Loucy (cell line): ENCODE measurements around the gene ANO7.

Source experiments
- H2AFZ ChIP-seq: fragments of 200-600 bp; sonication (generic); 2 replicates; pipeline ENCODE4 v1.6.0; 2016; ENCODE audit warnings: antibody characterized with exemption, mild to moderate bottlenecking, low read length, moderate library complexity
- H3F3A ChIP-seq: fragments of 200-600 bp; 2 replicates; pipeline ENCODE4 v1.6.0; 2016; ENCODE audit warnings: antibody characterized with exemption, low read depth, mild to moderate bottlenecking
- H3K27me3 ChIP-seq: fragments of 200-600 bp; sonication (generic); 2 replicates; pipeline ENCODE4 v1.6.1; 2014; ENCODE audit warnings: low read length, mild to moderate bottlenecking; ENCODE audit not compliant: insufficient read depth, poor library complexity, severe bottlenecking
- H3K36me3 ChIP-seq: fragments of 200-600 bp; sonication (generic); 2 replicates; pipeline ENCODE4 v1.6.1; 2016; ENCODE audit warnings: low read length; ENCODE audit not compliant: insufficient read depth
- H3K4me1 ChIP-seq: fragments of 200-600 bp; sonication (generic); 2 replicates; pipeline ENCODE4 v1.5.1; 2014; ENCODE audit warnings: low read length, mild to moderate bottlenecking; ENCODE audit not compliant: insufficient read depth, poor library complexity, severe bottlenecking
- H3K4me2 ChIP-seq: fragments of 200-600 bp; sonication (generic); 2 replicates; pipeline ENCODE4 v1.6.0; 2014; ENCODE audit warnings: antibody characterized with exemption, low read length, low read depth, mild to moderate bottlenecking; ENCODE audit not compliant: poor library complexity, severe bottlenecking
- H3K4me3 ChIP-seq: fragments of 200-600 bp; sonication (generic); 2 replicates; pipeline ENCODE4 v1.5.1; 2014; ENCODE audit warnings: low read length, mild to moderate bottlenecking, mixed read lengths; ENCODE audit not compliant: poor library complexity, severe bottlenecking
- H3K79me2 ChIP-seq: fragments of 200-600 bp; sonication (generic); 2 replicates; pipeline ENCODE4 v1.6.1; 2014; ENCODE audit warnings: low read length; ENCODE audit not compliant: insufficient read depth
- H3K9ac ChIP-seq: fragments of 200-600 bp; sonication (generic); 2 replicates; pipeline ENCODE4 v1.6.0; 2014; ENCODE audit warnings: mild to moderate bottlenecking, low read depth, low read length, moderate library complexity; ENCODE audit not compliant: poor library complexity, severe bottlenecking
- H3K9me2 ChIP-seq: fragments of 200-600 bp; sonication (generic); replicated peaks from 2 replicates; pipeline ENCODE4 v1.6.1; 2016; ENCODE audit warnings: low read depth, low read length, mixed read lengths
- H3K9me3 ChIP-seq: fragments of 200-600 bp; sonication (generic); 2 replicates; pipeline ENCODE4 v1.6.1; 2014; ENCODE audit warnings: mild to moderate bottlenecking, antibody characterized with exemption, low read length, low read depth; ENCODE audit not compliant: insufficient read depth
- H4K20me1 ChIP-seq: fragments of 200-600 bp; sonication (generic); 2 replicates; pipeline ENCODE4 v1.6.0; 2014; ENCODE audit warnings: antibody characterized with exemption, low read length, mild to moderate bottlenecking; ENCODE audit not compliant: insufficient read depth, poor library complexity, severe bottlenecking
- EZH2phosphoT487 ChIP-seq: fragments of 200-600 bp; IDR thresholded peaks from 2 replicates; pipeline ENCODE4 v1.6.1; 2018; ENCODE audit warnings: antibody characterized with exemption, mild to moderate bottlenecking, moderate library complexity, borderline replicate concordance
- TF ChIP-seq, protein P1 (sequence below): fragments of 200-600 bp; sonication (generic); conservative IDR thresholded peaks from 2 replicates; pipeline ENCODE4 v1.5.1; 2014; ENCODE audit warnings: mild to moderate bottlenecking, antibody characterized with exemption, low read length

ANO7 gene

DNA sequence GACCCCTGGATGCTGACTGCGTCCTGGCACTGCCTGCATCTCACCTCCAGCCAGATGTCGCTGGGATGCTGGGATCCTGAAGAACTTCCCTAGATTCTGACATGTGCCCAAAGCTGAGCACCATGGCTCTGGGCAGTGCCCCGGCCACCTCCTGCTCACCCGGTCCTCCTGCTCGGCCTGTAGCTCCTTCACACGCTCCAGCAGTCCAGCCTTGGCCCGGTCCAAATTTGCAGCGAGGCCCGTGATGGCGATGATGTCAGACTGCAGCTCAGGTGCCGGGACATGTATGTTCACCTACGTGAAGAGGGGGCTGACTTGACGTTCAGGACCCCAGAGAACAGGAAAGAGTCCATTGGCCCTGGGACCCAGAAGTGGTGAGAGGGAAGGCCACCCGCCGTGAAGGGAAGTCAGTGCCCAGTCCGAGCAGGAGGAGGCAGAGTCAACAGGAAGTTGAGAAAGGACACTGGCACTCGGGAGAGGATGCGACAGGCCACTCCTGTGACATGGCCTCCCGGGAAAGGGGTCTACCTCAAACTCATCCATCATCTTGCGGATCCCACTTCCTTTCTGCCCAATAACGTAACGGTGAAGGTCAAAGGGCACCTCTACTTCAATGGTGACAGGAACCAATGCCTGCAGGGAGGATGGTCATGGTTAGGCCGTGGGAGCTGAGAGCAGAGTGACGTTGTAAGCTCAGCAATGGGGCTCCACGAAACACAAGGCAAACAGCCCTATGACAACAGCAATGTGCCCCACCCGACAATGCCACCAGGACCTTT, 46.7 kb downstream of the ANO7 start:
- H2AFZ ChIP-seq: no peak overlapping the region
- H3K79me2 ChIP-seq: no peaks in the 10 kb centered on the region
- no peaks in the 10 kb centered on the region for H3F3A ChIP-seq
- H3K9me2 ChIP-seq: no peaks in the 10 kb centered on the region
- no peak overlapping the region for H3K4me3 ChIP-seq
- no peaks in the 10 kb centered on the region for H3K4me1 ChIP-seq
- H3K36me3 ChIP-seq: peaks cover 84% of the 10 kb centered on the region; the same call in 1 of the 2 replicates
- H3K9me3 ChIP-seq: no peaks in the 10 kb centered on the region
- H3K9ac ChIP-seq: no peak overlapping the region
- H3K4me2 ChIP-seq: no peak overlapping the region
- TF ChIP-seq, protein P1, sequence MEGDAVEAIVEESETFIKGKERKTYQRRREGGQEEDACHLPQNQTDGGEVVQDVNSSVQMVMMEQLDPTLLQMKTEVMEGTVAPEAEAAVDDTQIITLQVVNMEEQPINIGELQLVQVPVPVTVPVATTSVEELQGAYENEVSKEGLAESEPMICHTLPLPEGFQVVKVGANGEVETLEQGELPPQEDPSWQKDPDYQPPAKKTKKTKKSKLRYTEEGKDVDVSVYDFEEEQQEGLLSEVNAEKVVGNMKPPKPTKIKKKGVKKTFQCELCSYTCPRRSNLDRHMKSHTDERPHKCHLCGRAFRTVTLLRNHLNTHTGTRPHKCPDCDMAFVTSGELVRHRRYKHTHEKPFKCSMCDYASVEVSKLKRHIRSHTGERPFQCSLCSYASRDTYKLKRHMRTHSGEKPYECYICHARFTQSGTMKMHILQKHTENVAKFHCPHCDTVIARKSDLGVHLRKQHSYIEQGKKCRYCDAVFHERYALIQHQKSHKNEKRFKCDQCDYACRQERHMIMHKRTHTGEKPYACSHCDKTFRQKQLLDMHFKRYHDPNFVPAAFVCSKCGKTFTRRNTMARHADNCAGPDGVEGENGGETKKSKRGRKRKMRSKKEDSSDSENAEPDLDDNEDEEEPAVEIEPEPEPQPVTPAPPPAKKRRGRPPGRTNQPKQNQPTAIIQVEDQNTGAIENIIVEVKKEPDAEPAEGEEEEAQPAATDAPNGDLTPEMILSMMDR: no peak
- no peak for TF ChIP-seq EZH2phosphoT487
- no peaks in the 10 kb centered on the region for H3K27me3 ChIP-seq
- H4K20me1 ChIP-seq: no peaks in the 10 kb centered on the region

DNA sequence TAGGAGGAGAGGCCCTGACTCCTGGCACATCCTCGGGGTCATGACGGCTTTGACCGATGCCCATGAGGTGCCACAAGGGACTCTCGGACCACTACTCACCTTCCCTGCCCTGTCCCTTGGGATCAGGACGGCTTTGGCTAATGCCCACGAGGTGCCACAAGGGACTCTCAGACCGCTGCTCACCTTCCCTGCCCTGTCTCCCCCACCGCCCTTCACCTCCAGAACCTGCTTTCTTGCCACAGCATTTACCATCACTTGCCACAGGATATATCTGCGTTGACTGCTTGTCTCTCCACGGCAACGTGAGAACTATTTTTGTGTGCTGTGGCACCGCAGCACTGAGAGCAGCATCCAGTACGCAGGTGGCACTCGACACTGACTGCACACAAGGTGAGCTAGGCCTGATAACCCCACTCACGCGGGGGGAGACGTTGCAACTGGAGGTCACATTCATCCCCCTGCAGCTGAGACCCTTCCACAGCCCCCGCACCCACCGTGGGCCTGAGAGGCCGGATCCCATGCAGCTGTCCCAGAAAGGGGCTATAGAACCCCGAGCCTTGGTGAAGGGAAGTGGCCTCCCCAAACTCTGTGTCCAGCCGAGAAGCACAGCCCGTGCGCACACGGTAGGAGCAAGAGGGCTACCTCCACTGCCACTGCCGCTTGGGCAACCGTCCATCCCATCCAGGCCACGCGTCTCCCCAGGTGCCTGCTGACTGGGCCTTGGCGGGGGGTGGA, 47.5 kb downstream of the ANO7 start:
- peaks cover 85% of the 10 kb centered on the region; the same call in 1 of the 2 replicates for H3K36me3 ChIP-seq
- H4K20me1 ChIP-seq: no peaks in the 10 kb centered on the region
- no peak overlapping the region for H2AFZ ChIP-seq
- H3K4me1 ChIP-seq: no peaks in the 10 kb centered on the region
- H3F3A ChIP-seq: no peaks in the 10 kb centered on the region
- H3K79me2 ChIP-seq: no peaks in the 10 kb centered on the region
- TF ChIP-seq EZH2phosphoT487: no peak
- TF ChIP-seq, protein P1: no peak
- no peaks in the 10 kb centered on the region for H3K9me3 ChIP-seq
- no peak overlapping the region for H3K4me3 ChIP-seq
- no peaks in the 10 kb centered on the region for H3K27me3 ChIP-seq
- H3K9me2 ChIP-seq: no peaks in the 10 kb centered on the region
- no peak overlapping the region for H3K4me2 ChIP-seq
- no peak overlapping the region for H3K9ac ChIP-seq

DNA sequence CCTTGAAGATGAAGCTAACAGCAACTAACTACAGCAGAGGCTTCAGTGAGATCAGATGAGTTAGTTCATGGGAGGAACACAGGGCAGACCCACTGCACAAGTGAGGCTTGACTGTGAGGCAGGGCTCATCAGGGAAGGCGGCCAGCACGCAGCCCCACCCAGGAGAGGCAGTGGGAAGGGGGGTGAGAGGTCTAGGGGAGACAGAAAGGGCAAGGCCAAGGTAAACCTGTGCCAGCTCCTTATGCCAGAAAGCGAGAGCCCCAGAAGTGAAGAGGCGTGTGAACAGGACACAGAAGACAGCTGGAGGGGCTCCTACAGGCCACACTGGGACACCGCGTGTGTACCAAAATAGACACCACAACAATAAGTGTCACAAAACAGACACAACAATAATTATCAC, 48.6 kb downstream of the ANO7 start:
- no peaks in the 10 kb centered on the region for H3K27me3 ChIP-seq
- TF ChIP-seq, protein P1: no peak
- no peak for TF ChIP-seq EZH2phosphoT487
- no peaks in the 10 kb centered on the region for H3K9me3 ChIP-seq
- no peaks in the 10 kb centered on the region for H3F3A ChIP-seq
- no peaks in the 10 kb centered on the region for H4K20me1 ChIP-seq
- H3K4me3 ChIP-seq: no peak overlapping the region
- peaks cover 89% of the 10 kb centered on the region; the same call in 1 of the 2 replicates for H3K36me3 ChIP-seq
- no peaks in the 10 kb centered on the region for H3K9me2 ChIP-seq
- H3K4me1 ChIP-seq: no peaks in the 10 kb centered on the region
- H3K79me2 ChIP-seq: no peaks in the 10 kb centered on the region
- no peak overlapping the region for H2AFZ ChIP-seq
- H3K4me2 ChIP-seq: no peak overlapping the region
- no peak overlapping the region for H3K9ac ChIP-seq
